Effector memory CD8-positive, alpha-beta T cell (primary cell): ENCODE results near the gene ACOX3.

ENCODE experiments used
- ATAC-seq: fragments of 150-1000 bp; cut with Tn5 transposase; replicated peaks from 2 replicates; pipeline ENCODE4 v1.10.0; 2021; ENCODE audit warnings: mild to moderate bottlenecking, moderate library complexity
- DNase-seq, 3 experiments: peaks; one replicate each; pipeline ENCODE4 v3.0.0; 2021
- H3K27ac Mint-ChIP-seq, 2 donors: one replicate each; pipeline ENCODE4 v1.8.0; 2022; ENCODE audit warnings: mild to moderate bottlenecking in 2 of 2, mixed read lengths in 2 of 2, moderate library complexity in 2 of 2
- H3K27me3 Mint-ChIP-seq, 2 donors: one replicate each; pipeline ENCODE4 v1.8.0; 2022; ENCODE audit warnings: mixed read lengths in 2 of 2
- H3K36me3 Mint-ChIP-seq: one replicate; pipeline ENCODE4 v1.8.0; 2022; ENCODE audit warnings: mild to moderate bottlenecking, moderate library complexity, mixed read lengths; ENCODE audit not compliant: insufficient read depth
- H3K4me1 Mint-ChIP-seq, 2 donors: one replicate each; pipeline ENCODE4 v1.8.0; 2022; ENCODE audit warnings: low read depth in 2 of 2, mixed read lengths in 2 of 2
- H3K4me3 Mint-ChIP-seq, 2 donors: one replicate each; pipeline ENCODE4 v1.8.0; 2022; ENCODE audit warnings: mild to moderate bottlenecking in 2 of 2, mixed read lengths in 2 of 2, moderate library complexity in 2 of 2
- H3K9me3 Mint-ChIP-seq, 2 donors: one replicate each; pipeline ENCODE4 v1.8.0; 2022; ENCODE audit warnings: mixed read lengths in 2 of 2

ACOX3 gene

GRCh38 chr4:8372506-8372905, 68.0 kb downstream of the ACOX3 start:
- Mint-ChIP-seq H3K4me1 (no peaks in the 10 kb centered on the region), H3K27ac (no peak overlapping the region), H3K36me3 (peaks cover 3% of the 10 kb centered on the region), H3K27me3 (no peaks in the 10 kb centered on the region), H3K9me3 (no peaks in the 10 kb centered on the region), H3K4me3 (no peak overlapping the region)
- no peak for DNase-seq
- no peak for ATAC-seq

DNA sequence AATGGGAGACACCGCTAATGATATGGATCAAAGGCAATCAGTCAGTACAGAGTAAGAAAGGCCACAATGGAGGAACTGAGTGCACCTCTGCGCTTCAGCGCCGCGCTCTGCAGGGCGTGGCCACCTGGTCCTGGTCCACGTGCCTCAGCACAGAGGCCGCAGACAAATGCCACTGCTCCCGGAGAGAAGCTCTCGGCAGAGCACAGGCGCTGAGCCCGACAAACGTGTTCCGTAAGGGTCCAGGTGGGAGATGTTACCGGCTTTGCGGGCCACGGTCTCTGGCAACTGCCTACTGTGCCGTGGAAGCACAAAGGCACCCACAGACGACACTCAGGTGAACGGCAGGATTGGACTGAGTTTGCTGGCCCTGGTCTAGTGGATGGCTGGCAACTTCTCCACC, 68.9 kb downstream of the ACOX3 start:
- Mint-ChIP-seq H3K4me1 (no peaks in the 10 kb centered on the region), H3K36me3 (peaks cover 3% of the 10 kb centered on the region), H3K9me3 (no peaks in the 10 kb centered on the region), H3K27me3 (no peaks in the 10 kb centered on the region), H3K27ac (no peak overlapping the region), H3K4me3 (no peak overlapping the region)
- ATAC-seq (no peak), DNase-seq (no peak)

DNA sequence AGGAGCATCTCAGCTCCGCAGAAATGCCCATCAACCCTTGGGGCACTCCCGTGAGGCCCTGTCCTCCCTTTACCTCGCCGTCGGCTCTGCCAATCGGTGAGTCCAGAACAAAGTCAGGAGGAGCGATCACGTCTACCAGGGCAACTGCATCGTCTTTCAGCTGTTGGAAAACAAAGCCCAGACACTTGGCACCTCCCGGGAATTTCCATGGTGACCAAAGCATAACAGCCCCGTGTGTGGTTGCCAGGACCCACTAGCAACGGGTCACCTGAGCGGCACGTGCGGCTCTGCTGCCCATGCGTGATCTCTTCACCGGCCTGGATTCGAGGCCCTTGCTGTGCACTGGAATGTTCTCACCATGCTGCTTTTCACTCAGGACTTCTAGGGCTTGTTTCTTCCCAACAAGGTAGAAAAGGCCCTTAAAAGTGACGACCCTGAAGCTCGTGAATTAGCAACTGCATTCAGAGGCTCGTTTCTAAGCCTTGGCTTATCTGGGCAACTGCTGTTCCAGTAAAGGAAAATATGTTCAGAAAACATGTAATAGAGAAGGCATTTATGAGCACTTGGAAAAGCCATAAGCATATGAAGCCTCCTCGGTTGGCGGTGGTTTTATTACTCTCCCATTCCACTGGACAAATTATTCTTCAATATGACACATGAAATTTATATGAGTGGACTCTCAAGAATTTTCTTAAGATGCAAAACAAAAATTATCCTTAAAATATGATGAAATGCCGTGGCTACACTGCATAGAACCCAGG, 69.5 kb downstream of the ACOX3 start:
- H3K27ac Mint-ChIP-seq = no peak overlapping the region
- no peaks in the 10 kb centered on the region for H3K4me1 Mint-ChIP-seq
- DNase-seq = no peak
- H3K36me3 Mint-ChIP-seq = peaks cover 3% of the 10 kb centered on the region
- ATAC-seq = no peak
- H3K4me3 Mint-ChIP-seq = no peak overlapping the region
- H3K9me3 Mint-ChIP-seq = no peaks in the 10 kb centered on the region
- H3K27me3 Mint-ChIP-seq = no peaks in the 10 kb centered on the region

DNA sequence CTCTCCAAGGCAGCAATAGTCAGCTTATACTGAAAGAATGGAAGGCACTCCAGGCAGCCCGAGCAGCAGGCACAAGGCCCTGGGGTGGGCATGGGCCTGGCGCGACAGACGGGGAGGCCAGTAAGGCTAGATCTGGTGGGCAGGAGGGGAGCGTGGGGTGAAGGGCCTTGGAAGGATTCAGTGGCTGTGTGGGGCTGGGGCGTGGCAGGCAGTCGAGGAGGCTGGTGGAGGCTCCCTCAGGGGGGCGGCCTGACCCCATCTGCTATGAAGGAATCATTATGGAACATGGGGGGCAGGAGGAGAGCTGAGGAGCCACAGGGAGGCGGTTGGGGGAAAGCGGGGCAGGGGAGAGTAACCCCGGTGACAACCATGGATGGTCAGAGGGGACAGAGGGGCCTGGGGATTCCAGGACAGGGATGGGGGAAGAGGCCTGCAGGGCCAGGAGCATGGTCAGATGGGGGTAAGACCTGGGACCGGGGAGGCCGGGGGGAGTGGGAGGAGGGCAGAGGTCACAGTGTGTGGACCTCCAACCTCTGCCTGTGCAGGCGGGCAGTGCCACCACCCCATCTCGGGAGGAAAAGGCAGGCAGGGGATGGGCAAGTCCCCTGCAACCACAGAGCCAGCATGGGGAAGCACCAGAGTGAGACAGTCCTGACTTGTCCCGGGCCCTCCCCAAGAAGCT, 70.3 kb downstream of the ACOX3 start:
- ATAC-seq (no peak), DNase-seq (no peak)
- no peaks in the 10 kb centered on the region for H3K4me1 Mint-ChIP-seq
- H3K27me3 Mint-ChIP-seq = no peaks in the 10 kb centered on the region
- H3K4me3 Mint-ChIP-seq = no peak overlapping the region
- peaks cover 3% of the 10 kb centered on the region for H3K36me3 Mint-ChIP-seq
- no peaks in the 10 kb centered on the region for H3K9me3 Mint-ChIP-seq
- H3K27ac Mint-ChIP-seq = no peak overlapping the region

- Mint-ChIP-seq H3K4me1 (no peaks in the 10 kb centered on the region), H3K27ac (no peak overlapping the region), H3K36me3 (peaks cover 3% of the 10 kb centered on the region), H3K4me3 (no peak overlapping the region), H3K27me3 (no peaks in the 10 kb centered on the region), H3K9me3 (no peaks in the 10 kb centered on the region)
- ATAC-seq (no peak), DNase-seq (no peak)
Observed at GRCh38 chr4:8369426-8370105, 71.0 kb downstream of the ACOX3 start.

DNA sequence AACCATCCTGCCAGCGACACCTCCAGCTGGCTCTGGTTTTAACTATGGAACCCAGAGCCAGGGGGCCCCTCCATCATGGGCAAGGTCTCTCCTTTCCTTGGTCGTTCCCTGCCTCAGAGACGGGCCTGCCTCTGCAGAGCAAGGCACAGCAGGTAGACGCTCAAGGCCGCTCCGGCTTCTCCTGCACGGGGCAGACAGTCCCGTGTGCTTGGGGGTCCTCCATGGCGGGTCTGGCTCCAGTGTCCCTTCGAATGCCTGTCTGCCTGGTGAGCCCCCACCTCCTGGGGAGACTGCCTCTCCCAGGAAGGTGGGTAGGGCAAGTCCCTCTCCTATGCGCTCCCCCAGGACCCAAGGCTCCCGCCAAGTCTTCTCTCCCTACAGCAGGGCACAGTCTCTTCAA, 71.5 kb downstream of the ACOX3 start:
- no peak overlapping the region for H3K4me3 Mint-ChIP-seq
- peaks cover 3% of the 10 kb centered on the region for H3K36me3 Mint-ChIP-seq
- no peaks in the 10 kb centered on the region for H3K4me1 Mint-ChIP-seq
- no peaks in the 10 kb centered on the region for H3K9me3 Mint-ChIP-seq
- no peak overlapping the region for H3K27ac Mint-ChIP-seq
- ATAC-seq = no peak
- no peaks in the 10 kb centered on the region for H3K27me3 Mint-ChIP-seq
- no peak for DNase-seq

- no peaks in the 10 kb centered on the region for H3K4me1 Mint-ChIP-seq
- no peak overlapping the region for H3K4me3 Mint-ChIP-seq
- H3K9me3 Mint-ChIP-seq = no peaks in the 10 kb centered on the region
- H3K27ac Mint-ChIP-seq = no peak overlapping the region
- H3K36me3 Mint-ChIP-seq = peaks cover 3% of the 10 kb centered on the region
- no peak for ATAC-seq
- no peak for DNase-seq
- no peaks in the 10 kb centered on the region for H3K27me3 Mint-ChIP-seq
Observed at GRCh38 chr4:8368061-8368481, 72.5 kb downstream of the ACOX3 start.

GRCh38 chr4:8366601-8367000, 73.9 kb downstream of the ACOX3 start:
- DNase-seq (no peak), ATAC-seq (no peak)
- no peak overlapping the region for H3K27ac Mint-ChIP-seq
- H3K9me3 Mint-ChIP-seq = no peaks in the 10 kb centered on the region
- H3K4me1 Mint-ChIP-seq = no peaks in the 10 kb centered on the region
- no peak overlapping the region for H3K4me3 Mint-ChIP-seq
- peaks cover 2% of the 10 kb centered on the region for H3K36me3 Mint-ChIP-seq
- H3K27me3 Mint-ChIP-seq = no peaks in the 10 kb centered on the region

DNA sequence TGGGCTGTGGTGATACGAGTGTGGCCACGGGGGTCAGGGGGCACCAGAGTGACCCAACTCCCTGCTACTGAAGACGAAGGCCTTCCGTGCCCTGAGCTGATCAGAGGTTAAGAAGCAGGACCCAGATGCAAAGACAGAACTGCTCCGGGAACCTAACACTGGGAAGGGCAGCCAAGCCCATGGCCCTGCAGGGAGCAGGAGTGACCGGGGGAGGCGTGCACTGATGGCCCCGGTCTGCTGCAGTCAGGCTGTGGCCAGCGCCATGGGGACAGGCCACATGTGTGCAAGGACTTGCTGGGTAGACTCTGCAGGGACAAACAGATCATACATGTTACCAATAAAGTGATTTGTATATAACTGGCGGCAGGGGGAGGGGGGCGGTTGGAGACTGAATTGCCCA, 74.6 kb downstream of the ACOX3 start:
- DNase-seq = no peak
- Mint-ChIP-seq H3K4me3 (no peak overlapping the region), H3K27ac (no peak overlapping the region), H3K4me1 (no peaks in the 10 kb centered on the region), H3K27me3 (no peaks in the 10 kb centered on the region), H3K9me3 (no peaks in the 10 kb centered on the region), H3K36me3 (no peaks in the 10 kb centered on the region)
- no peak for ATAC-seq

DNA sequence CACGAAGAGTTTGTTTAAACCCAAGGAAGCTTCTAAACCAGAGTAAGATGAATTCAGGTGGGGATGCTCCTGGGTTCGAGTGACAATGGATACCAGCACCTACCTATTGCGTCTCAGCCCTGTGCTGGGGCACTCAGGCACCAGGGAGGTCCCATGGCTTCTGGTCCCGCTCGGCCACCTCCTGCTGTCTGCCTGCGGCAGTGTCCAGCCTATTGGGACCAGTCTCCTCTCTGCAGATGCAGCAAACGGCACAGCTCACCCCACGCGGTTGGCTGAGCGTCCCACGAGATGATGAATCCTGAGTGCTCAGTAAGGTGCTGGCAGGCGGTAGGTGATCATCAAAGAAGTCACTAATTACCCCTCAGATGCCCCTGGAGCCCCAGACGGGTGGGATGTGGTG, 75.2 kb downstream of the ACOX3 start:
- Mint-ChIP-seq H3K27ac (no peak overlapping the region), H3K9me3 (no peaks in the 10 kb centered on the region), H3K36me3 (no peaks in the 10 kb centered on the region), H3K4me3 (no peak overlapping the region), H3K27me3 (no peaks in the 10 kb centered on the region), H3K4me1 (no peaks in the 10 kb centered on the region)
- ATAC-seq (no peak), DNase-seq (no peak)

DNA sequence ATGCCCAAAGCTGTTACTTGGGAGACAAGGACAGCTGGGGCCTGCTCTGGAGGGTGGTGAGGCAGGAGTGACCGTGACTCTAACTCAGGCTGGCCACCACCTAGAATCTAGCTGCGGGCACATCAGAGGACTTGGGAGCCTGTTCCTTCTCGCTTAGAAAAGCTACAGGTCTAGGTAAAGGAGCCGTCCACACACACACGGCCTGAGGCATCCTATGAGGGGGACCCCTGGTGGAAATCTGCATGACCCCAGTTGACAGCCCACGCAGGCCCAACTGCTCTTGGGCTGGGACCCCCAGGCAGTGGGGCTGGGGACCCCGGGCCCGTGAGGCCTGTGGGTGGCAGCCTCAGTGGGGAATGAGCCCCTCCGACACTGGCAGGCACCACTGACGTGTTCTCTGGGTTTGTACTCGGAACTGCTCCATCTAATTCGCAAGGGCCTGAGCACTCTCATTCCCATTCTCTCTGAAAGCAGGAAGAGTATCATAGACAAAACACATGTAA, 75.6 kb downstream of the ACOX3 start:
- ATAC-seq = no peak
- H3K27ac Mint-ChIP-seq = no peak overlapping the region
- H3K27me3 Mint-ChIP-seq = no peaks in the 10 kb centered on the region
- H3K4me1 Mint-ChIP-seq = no peaks in the 10 kb centered on the region
- H3K4me3 Mint-ChIP-seq = no peak overlapping the region
- H3K9me3 Mint-ChIP-seq = no peaks in the 10 kb centered on the region
- DNase-seq = no peak
- H3K36me3 Mint-ChIP-seq = no peaks in the 10 kb centered on the region

- ATAC-seq = no peak
- Mint-ChIP-seq H3K27me3 (no peaks in the 10 kb centered on the region), H3K9me3 (no peaks in the 10 kb centered on the region), H3K4me1 (no peaks in the 10 kb centered on the region), H3K36me3 (no peaks in the 10 kb centered on the region), H3K27ac (no peak overlapping the region), H3K4me3 (no peak overlapping the region)
- no peak for DNase-seq
Observed at GRCh38 chr4:8364141-8364540, 76.4 kb downstream of the ACOX3 start.

- Mint-ChIP-seq H3K27me3 (no peaks in the 10 kb centered on the region), H3K27ac (no peak overlapping the region), H3K36me3 (no peaks in the 10 kb centered on the region), H3K4me3 (no peak overlapping the region), H3K9me3 (no peaks in the 10 kb centered on the region), H3K4me1 (no peaks in the 10 kb centered on the region)
- ATAC-seq (no peak), DNase-seq (no peak)
Observed at GRCh38 chr4:8362483-8362882, 78.0 kb downstream of the ACOX3 start.

DNA sequence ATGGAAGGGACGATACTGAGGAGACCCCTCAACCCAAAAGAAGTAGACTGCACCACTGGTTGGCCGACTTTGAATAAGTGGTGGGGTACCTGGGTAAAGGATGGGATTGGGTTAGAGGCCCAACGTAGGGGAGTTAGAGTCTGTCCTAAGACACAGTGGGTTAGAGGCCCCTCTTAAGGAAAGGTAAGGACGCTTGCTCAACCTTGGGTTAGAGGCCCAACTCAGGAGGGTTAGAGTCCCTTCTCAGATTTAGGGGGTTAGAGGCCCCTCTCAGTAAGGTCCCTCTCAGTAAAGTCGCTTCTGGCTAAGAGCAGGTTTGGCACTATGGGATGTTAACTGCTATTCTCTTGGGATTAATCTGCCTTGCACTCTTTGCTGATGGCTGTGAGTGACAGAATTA, 81.3 kb downstream of the ACOX3 start:
- no peaks in the 10 kb centered on the region for H3K36me3 Mint-ChIP-seq
- H3K4me3 Mint-ChIP-seq = no peak overlapping the region
- H3K9me3 Mint-ChIP-seq = no peaks in the 10 kb centered on the region
- ATAC-seq (no peak), DNase-seq (no peak)
- peaks cover 0 to 4% of the 10 kb centered on the region in 2 donors for H3K27me3 Mint-ChIP-seq
- H3K4me1 Mint-ChIP-seq = no peaks in the 10 kb centered on the region
- H3K27ac Mint-ChIP-seq = no peak overlapping the region
